Measurements from ENCODE around the gene ZDHHC4.

Gene ZDHHC4

GRCh38 chr7:6637544-6638229 lies 60.4 kb downstream of the ZDHHC4 start:
- DNase-seq = no peak
